Measurements from ENCODE around the gene KCNQ5.

Gene KCNQ5

DNA sequence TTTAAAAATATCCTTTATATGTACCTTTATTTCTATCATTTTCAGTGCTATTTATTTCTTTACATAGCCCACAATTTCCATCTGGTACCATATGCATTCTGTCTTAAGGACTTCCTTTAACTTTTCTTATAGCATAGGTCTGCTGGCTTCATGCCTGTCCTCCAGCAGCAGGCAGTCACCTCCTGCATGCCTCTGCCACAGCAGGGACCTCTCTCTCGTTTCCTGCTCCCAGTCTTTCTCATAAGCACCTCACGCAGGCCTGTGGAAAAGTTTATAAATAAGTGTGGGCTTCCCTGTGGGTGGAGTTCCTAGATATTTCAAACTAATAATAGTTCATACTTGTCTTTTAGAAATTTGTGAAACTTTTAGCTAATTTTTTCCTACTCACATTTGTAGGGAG is 133.9 kb downstream of the KCNQ5 start:
- TF ChIP-seq, protein P1, sequence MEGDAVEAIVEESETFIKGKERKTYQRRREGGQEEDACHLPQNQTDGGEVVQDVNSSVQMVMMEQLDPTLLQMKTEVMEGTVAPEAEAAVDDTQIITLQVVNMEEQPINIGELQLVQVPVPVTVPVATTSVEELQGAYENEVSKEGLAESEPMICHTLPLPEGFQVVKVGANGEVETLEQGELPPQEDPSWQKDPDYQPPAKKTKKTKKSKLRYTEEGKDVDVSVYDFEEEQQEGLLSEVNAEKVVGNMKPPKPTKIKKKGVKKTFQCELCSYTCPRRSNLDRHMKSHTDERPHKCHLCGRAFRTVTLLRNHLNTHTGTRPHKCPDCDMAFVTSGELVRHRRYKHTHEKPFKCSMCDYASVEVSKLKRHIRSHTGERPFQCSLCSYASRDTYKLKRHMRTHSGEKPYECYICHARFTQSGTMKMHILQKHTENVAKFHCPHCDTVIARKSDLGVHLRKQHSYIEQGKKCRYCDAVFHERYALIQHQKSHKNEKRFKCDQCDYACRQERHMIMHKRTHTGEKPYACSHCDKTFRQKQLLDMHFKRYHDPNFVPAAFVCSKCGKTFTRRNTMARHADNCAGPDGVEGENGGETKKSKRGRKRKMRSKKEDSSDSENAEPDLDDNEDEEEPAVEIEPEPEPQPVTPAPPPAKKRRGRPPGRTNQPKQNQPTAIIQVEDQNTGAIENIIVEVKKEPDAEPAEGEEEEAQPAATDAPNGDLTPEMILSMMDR (IDR thresholded peaks at IDR 0.05; ENCODE audit: low read depth, low read length), result no peak
- no peak overlapping the region for H3K4me3 ChIP-seq (ENCODE audit: low read depth, low read length)

DNA sequence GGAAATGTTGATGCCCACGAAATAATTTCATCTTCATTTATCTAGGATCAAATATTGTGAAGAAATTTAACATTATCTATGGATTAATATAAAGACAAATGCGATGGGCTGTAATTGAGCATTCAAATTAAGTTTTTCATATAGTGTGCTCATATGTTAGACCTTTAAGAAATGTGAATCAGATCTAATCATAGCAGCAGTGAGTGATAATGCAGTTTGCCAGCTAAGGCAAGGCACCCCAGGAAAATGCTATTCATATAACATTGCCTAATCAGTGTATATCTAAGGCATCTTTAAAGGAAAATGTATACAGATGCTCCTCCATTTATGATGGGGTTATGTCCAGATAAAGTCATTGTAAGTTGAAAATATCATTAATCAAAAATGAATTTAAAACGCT is 135.2 kb downstream of the KCNQ5 start:
- no peak overlapping the region for H3K4me3 ChIP-seq (ENCODE audit: low read depth, low read length)
- TF ChIP-seq, protein P1 (IDR thresholded peaks at IDR 0.05; ENCODE audit: low read depth, low read length), result no peak

DNA sequence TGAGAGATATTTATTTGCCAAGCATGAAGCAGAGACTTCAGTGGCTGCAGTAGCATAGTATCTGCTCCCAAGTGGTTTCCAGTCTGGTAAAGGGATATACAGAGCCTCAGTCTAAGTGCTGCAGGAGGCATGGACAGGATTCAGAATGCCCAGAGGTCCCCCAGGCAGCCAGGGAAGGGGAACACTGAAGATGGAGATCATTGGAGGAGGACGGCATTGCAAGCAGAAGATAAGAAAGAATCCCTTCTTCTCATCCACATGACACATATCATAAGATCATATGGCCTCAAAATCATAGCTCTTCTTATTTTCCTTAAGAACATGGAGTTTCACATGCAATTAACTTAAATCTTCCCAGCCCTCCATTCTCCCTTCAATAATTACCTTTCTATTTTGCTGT is 136.1 kb downstream of the KCNQ5 start:
- no peak overlapping the region for H3K4me3 ChIP-seq (ENCODE audit: low read depth, low read length)
- TF ChIP-seq, protein P1 (IDR thresholded peaks at IDR 0.05; ENCODE audit: low read depth, low read length), result no peak

DNA sequence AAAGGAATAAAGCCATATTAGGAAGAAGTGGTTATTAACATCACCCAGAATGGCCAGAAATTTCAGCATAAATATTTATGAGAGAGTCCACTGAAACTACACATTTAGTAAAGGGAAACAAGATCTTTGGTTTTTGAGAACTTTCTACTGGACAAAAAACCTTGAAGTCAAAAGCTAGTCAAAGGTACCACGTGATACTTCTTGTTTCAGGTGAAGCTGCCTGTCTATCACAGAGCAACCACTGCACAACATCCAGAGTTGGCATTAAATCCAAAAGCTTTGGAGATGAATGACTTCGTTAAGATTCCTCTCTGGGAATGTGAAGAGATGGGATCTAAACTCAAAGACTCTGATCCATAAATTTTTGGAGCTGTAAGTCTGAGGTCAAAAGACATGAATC is 137.0 kb downstream of the KCNQ5 start:
- TF ChIP-seq, protein P1 (IDR thresholded peaks at IDR 0.05; ENCODE audit: low read depth, low read length), result no peak

DNA sequence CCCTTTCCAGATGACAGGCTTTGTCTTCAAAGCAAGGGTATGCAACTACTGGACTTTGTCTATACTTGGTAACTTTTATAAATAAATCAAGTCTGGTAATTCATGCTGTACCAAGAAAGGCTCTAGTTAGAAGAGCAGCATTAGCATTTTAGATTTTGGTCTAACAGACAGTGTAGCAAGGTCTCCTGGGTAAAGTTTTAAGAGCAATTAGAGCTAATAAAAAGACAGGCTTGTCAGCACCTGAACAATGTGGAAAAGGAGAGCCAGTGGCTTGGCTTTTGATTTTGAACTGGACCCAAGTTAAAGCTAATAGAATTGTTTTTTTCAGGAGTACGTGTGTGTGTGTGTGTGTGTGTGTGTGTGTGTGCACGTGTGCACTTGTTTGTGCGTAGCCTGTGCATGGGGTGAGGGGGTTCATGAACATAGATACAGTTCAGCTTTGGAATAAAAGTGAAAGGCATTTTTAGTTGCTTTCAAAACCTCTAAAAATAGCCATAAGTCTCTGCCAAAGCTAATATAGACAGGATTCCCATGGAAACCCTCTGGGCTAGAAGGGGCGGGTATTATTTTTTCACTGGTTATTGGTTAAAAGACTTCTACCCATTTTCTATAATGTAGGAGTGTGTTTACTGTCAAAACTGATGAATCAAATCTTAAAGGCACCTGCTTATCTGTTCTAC is 138.4 kb downstream of the KCNQ5 start:
- H3K4me3 ChIP-seq (ENCODE audit: low read depth, low read length), result no peak overlapping the region
- TF ChIP-seq, protein P1 (IDR thresholded peaks at IDR 0.05; ENCODE audit: low read depth, low read length), result no peak

More for the DNA sequence above, 137.0 kb downstream of the KCNQ5 start:
- H3K4me3 ChIP-seq (ENCODE audit: low read depth, low read length), result no peak overlapping the region

DNA sequence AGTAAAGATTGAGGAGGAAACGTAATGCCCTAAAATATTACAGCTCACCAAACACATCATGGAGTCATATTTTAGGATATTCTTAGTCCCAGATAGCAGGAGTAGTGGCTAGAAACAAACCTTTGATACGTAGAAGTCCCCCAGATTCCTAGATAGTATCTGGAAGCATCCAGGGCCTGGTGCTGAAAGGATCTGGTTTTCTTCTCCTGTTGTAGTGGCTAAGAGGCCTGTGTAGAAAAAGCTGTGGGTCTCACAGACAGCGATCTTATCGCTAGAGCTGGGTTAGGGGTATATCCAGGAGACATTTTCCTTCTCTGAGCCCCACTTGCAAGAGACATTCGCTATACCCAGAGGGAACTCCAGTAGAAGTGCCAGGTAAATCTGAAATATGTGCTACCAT is 139.9 kb downstream of the KCNQ5 start:
- no peak overlapping the region for H3K4me3 ChIP-seq (ENCODE audit: low read depth, low read length)
- TF ChIP-seq, protein P1 (IDR thresholded peaks at IDR 0.05; ENCODE audit: low read depth, low read length), result no peak

DNA sequence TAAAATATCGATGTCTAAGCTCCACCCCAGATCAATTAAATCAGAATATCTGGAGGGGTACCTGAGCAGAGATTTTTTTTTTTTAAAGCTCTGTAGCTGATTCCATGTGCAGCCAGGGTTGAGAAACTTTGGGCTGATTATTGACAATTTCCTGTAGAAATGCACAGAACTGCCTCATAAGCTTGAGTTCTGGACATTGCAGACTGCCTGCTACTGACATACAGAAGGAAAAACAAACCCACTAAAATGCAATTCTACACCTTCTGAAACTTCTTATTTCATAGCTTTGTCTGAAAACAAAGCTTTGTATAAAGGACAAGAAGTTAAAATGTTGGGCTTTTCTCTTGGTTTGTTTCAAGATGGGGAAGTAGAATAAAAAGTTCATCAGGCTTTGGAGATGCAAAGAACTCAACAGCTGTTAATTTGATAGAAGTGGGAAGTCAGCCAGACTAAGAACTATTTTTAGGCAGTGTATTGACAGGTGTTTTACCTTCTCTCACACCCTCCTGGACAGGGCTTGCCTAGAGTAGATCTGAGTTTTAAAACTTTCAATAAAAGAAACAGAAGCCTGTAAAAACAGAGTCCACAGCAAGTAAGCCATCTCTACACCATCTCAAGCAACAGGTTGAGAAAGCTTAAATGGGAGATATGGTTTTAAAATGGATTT is 147.7 kb downstream of the KCNQ5 start:
- TF ChIP-seq, protein P1 (IDR thresholded peaks at IDR 0.05; ENCODE audit: low read depth, low read length), result no peak
- H3K4me3 ChIP-seq (ENCODE audit: low read depth, low read length), result no peak overlapping the region
